Measurements from ENCODE around the gene INTS6L. TPM values are rescaled to one million over a fixed set of nuclear protein-coding genes. Genes with fewer than 3 reads are reported as not detected.
"Not testable (repeated sequence)": the region's sequence is repeated elsewhere in the genome, so short reads cannot be mapped to it uniquely, and the experiment has no call there.

INTS6L gene
- polyA plus RNA-seq, 3 donors, result 2.7 to 29.0 (median 3.0) TPM

GRCh38 chrX:135591871-135592270, 71.4 kb downstream of the INTS6L start:
- no peaks in the 10 kb centered on the region for H3K9me3 ChIP-seq (replicated peaks in 1 of 2; ENCODE audit: control insufficient read depth in 1 of 2, insufficient read depth in 1 of 2, low read length in 2 of 2)
- no peak overlapping the region for H3K4me3 ChIP-seq (replicated peaks in 1 of 3; ENCODE audit: low read depth in 2 of 3, low read length in 3 of 3)
- no peaks in the 10 kb centered on the region for H3K4me1 ChIP-seq (ENCODE audit: control insufficient read depth in 1 of 2, insufficient read depth in 2 of 2, low read length in 2 of 2)
- H3K27ac ChIP-seq (ENCODE audit: low read depth in 1 of 2, low read length in 2 of 2), result no peak overlapping the region
- H3K9ac ChIP-seq (ENCODE audit: insufficient read depth, low read length, poor library complexity, severe bottlenecking), result no peak overlapping the region
- no CpG with 5 or more reads among the region's 4 CpGs for WGBS (ENCODE audit: insufficient coverage)
- Mint-ChIP-seq H3K4me1 (peaks cover 2% of the 10 kb centered on the region), H3K27me3 (ENCODE audit: low read depth in 3 of 3) (peaks cover 0 to 8% (median 4%) of the 10 kb centered on the region in 3 donors), H3K9me3 (peaks cover 0 to 4% (median 0%) of the 10 kb centered on the region in 7 donors), H3K27ac (no peak overlapping the region), H3K4me3 (no peak overlapping the region), H3K36me3 (no peaks in the 10 kb centered on the region)
- intact Hi-C loops (cut with micrococcal nuclease), result loop anchor here in 1 of 2 donors (10.0 kb wide), 1 partner anchor 117 kb away; no protein-coding TSS in a partner anchor
- no peak for TF ChIP-seq CTCF (IDR thresholded peaks at IDR 0.05)
- H3K36me3 ChIP-seq (replicated peaks in 1 of 2; ENCODE audit: control insufficient read depth in 1 of 2, insufficient read depth in 2 of 2, low read length in 2 of 2), result no peaks in the 10 kb centered on the region
- H3K4me2 ChIP-seq (replicated peaks; ENCODE audit: extremely low read depth, low read length, poor library complexity, severe bottlenecking), result no peak overlapping the region
- H4K20me1 ChIP-seq (ENCODE audit: insufficient read depth, low read length), result no peaks in the 10 kb centered on the region
- no peaks in the 10 kb centered on the region for H3K79me2 ChIP-seq (ENCODE audit: insufficient read depth, low read length)
- no peaks in the 10 kb centered on the region for H3K27me3 ChIP-seq (ENCODE audit: control insufficient read depth in 2 of 2, insufficient read depth in 2 of 2, low read length in 2 of 2)
- no peak for DNase-seq
- H2AFZ ChIP-seq (ENCODE audit: insufficient read depth, low read depth, low read length, poor library complexity, severe bottlenecking), result no peak overlapping the region

DNA sequence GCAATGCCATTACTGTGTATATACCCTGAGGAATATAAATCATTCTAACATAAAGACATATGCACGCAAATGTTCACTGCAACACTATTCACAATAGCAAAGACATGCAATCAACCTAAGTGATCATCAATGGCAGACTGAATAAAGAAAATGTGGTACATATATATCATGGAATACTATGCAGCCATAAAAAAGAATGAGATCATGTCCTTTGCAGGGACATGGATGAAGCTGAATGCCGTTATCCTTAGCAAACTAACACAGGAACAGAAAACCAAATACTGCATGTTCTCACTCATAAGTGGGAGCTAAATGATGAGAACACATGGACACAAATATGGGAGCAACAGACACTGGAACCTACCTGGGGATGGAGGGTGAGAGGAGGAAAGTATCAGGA, 73.6 kb downstream of the INTS6L start:
- DNase-seq; H3K27me3 Mint-ChIP-seq (ENCODE audit: low read depth in 3 of 3); H3K9me3 Mint-ChIP-seq; H3K4me2 ChIP-seq (replicated peaks; ENCODE audit: extremely low read depth, low read length, poor library complexity, severe bottlenecking); H2AFZ ChIP-seq (ENCODE audit: insufficient read depth, low read depth, low read length, poor library complexity, severe bottlenecking); H3K27ac ChIP-seq (ENCODE audit: low read depth in 1 of 2, low read length in 2 of 2); H3K9me3 ChIP-seq (replicated peaks in 1 of 2; ENCODE audit: control insufficient read depth in 1 of 2, insufficient read depth in 1 of 2, low read length in 2 of 2); H4K20me1 ChIP-seq (ENCODE audit: insufficient read depth, low read length); H3K9ac ChIP-seq (ENCODE audit: insufficient read depth, low read length, poor library complexity, severe bottlenecking); H3K27me3 ChIP-seq (ENCODE audit: control insufficient read depth in 2 of 2, insufficient read depth in 2 of 2, low read length in 2 of 2); H3K36me3 Mint-ChIP-seq; H3K79me2 ChIP-seq (ENCODE audit: insufficient read depth, low read length); H3K27ac Mint-ChIP-seq; H3K4me3 Mint-ChIP-seq; H3K4me1 Mint-ChIP-seq; H3K36me3 ChIP-seq (replicated peaks in 1 of 2; ENCODE audit: control insufficient read depth in 1 of 2, insufficient read depth in 2 of 2, low read length in 2 of 2); H3K4me3 ChIP-seq (replicated peaks in 1 of 3; ENCODE audit: low read depth in 2 of 3, low read length in 3 of 3); H3K4me1 ChIP-seq (ENCODE audit: control insufficient read depth in 1 of 2, insufficient read depth in 2 of 2, low read length in 2 of 2): not testable (repeated sequence)
- intact Hi-C loops (cut with micrococcal nuclease), result loop anchor here in 1 of 2 donors (10.0 kb wide), 1 partner anchor 119 kb away; no protein-coding TSS in a partner anchor
- no CpG with 5 or more reads among the region's 2 CpGs for whole genome bisulfite sequencing (ENCODE audit: insufficient coverage)

- H3K27me3 ChIP-seq (ENCODE audit: control insufficient read depth in 2 of 2, insufficient read depth in 2 of 2, low read length in 2 of 2); H3K4me1 Mint-ChIP-seq; H3K36me3 ChIP-seq (replicated peaks in 1 of 2; ENCODE audit: control insufficient read depth in 1 of 2, insufficient read depth in 2 of 2, low read length in 2 of 2); DNase-seq; H3K4me2 ChIP-seq (replicated peaks; ENCODE audit: extremely low read depth, low read length, poor library complexity, severe bottlenecking); H3K79me2 ChIP-seq (ENCODE audit: insufficient read depth, low read length); H3K9me3 Mint-ChIP-seq; H3K4me3 ChIP-seq (replicated peaks in 1 of 3; ENCODE audit: low read depth in 2 of 3, low read length in 3 of 3); H3K4me3 Mint-ChIP-seq; H3K36me3 Mint-ChIP-seq; H3K27ac Mint-ChIP-seq; H3K27ac ChIP-seq (ENCODE audit: low read depth in 1 of 2, low read length in 2 of 2); H4K20me1 ChIP-seq (ENCODE audit: insufficient read depth, low read length); H3K27me3 Mint-ChIP-seq (ENCODE audit: low read depth in 3 of 3); H3K4me1 ChIP-seq (ENCODE audit: control insufficient read depth in 1 of 2, insufficient read depth in 2 of 2, low read length in 2 of 2); H3K9me3 ChIP-seq (replicated peaks in 1 of 2; ENCODE audit: control insufficient read depth in 1 of 2, insufficient read depth in 1 of 2, low read length in 2 of 2); H2AFZ ChIP-seq (ENCODE audit: insufficient read depth, low read depth, low read length, poor library complexity, severe bottlenecking); H3K9ac ChIP-seq (ENCODE audit: insufficient read depth, low read length, poor library complexity, severe bottlenecking): not testable (repeated sequence)
- intact Hi-C loops (cut with micrococcal nuclease), result loop anchor here in 1 of 2 donors (10.0 kb wide), 1 partner anchor 120 kb away; no protein-coding TSS in a partner anchor
- no CpG with 5 or more reads among the region's 1 CpG for WGBS (ENCODE audit: insufficient coverage)
These were observed 74.0 kb downstream of the INTS6L start for GRCh38 chrX:135594453-135594852.
